Fibroblast of pulmonary artery (primary cell): Measurements from ENCODE around the gene KIF16B.

Experiments
- DNase-seq: peaks from one replicate; pipeline ENCODE4 v3.0.0-alpha.2; 2010; ENCODE audit warnings: low read depth
- H3K4me3 ChIP-seq: replicated peaks from 2 replicates; pipeline ENCODE4 v1.5.1; 2011; ENCODE audit warnings: low read depth, mild to moderate bottlenecking, control low read depth, low read length, moderate library complexity
- TF ChIP-seq, protein P1 (sequence below): IDR thresholded peaks from 2 replicates; pipeline ENCODE4 v1.5.1; 2011; ENCODE audit warnings: mild to moderate bottlenecking, control low read depth, low read length, inconsistent platforms; ENCODE audit errors: missing control alignments

KIF16B gene

DNA sequence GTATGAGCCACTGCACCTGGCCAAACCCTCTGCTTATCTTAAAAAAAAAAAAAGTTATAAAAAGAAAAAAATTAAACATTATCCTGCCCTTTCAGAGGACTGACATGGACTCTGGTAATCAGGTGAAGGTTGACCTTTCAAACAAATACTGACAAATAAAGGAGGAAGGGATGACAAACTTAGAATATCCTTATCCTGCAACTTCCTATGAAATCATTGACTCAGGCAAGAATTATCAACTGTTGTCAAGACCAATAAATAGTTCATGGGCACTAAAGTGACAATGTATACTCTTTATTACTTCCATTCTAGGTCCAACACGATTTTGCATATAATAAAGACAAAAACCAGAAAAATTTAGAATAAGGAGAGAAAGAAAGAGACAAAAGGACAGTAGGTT is 117.9 kb downstream of the KIF16B start:
- no peak overlapping the region for H3K4me3 ChIP-seq
- TF ChIP-seq, protein P1, sequence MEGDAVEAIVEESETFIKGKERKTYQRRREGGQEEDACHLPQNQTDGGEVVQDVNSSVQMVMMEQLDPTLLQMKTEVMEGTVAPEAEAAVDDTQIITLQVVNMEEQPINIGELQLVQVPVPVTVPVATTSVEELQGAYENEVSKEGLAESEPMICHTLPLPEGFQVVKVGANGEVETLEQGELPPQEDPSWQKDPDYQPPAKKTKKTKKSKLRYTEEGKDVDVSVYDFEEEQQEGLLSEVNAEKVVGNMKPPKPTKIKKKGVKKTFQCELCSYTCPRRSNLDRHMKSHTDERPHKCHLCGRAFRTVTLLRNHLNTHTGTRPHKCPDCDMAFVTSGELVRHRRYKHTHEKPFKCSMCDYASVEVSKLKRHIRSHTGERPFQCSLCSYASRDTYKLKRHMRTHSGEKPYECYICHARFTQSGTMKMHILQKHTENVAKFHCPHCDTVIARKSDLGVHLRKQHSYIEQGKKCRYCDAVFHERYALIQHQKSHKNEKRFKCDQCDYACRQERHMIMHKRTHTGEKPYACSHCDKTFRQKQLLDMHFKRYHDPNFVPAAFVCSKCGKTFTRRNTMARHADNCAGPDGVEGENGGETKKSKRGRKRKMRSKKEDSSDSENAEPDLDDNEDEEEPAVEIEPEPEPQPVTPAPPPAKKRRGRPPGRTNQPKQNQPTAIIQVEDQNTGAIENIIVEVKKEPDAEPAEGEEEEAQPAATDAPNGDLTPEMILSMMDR = no peak
- no peak for DNase-seq

- H3K4me3 ChIP-seq = no peak overlapping the region
- DNase-seq = no peak
- TF ChIP-seq, protein P1 = no peak
These were observed 121.3 kb downstream of the KIF16B start for GRCh38 chr20:16451982-16452381.

DNA sequence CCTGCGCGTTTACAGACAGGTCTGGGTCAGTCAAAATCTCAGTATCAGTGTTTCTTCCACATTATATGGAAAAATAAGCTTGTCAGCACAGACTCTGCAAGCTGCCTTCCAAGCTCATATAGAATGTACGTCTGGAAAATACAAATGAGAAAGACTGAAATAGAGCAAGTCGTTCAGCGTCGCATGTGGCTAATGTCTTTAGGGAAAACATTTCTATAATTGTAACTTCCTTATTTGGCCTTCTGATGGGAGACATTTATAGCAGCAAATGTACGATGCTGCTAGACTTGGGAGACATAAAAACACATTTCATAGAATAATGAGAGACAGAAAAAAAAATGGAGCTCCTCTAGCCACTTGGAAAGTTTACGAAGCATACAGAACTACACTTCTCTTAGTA is 122.2 kb downstream of the KIF16B start:
- no peak overlapping the region for H3K4me3 ChIP-seq
- TF ChIP-seq, protein P1 = no peak
- no peak for DNase-seq

GRCh38 chr20:16446991-16447390 is 126.3 kb downstream of the KIF16B start:
- DNase-seq = no peak
- TF ChIP-seq, protein P1 = no peak
- H3K4me3 ChIP-seq = no peak overlapping the region

DNA sequence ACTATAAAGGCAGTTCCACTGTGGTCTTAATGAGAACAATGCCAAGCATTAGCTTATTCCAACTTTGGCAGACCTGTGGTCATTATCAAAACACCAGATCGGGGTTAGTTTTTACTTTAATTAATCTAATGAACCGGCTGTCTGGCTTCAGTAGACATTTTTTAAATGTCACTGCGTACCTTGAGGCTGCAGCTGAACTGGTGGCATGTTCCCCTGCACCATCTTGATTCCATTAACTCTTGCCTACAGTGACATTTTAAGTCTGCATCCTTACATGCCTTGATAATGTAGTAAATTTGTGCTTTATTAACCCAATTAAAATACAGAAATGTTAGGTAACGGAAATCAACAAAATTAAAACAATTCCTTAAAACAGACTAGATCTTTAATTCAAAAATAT is 127.0 kb downstream of the KIF16B start:
- no peak for DNase-seq
- TF ChIP-seq, protein P1 = no peak

GRCh38 chr20:16445482-16445881 is 127.8 kb downstream of the KIF16B start:
- TF ChIP-seq, protein P1 = no peak
- DNase-seq = no peak
- no peak overlapping the region for H3K4me3 ChIP-seq

More for the DNA sequence above, 127.0 kb downstream of the KIF16B start:
- no peak overlapping the region for H3K4me3 ChIP-seq

DNA sequence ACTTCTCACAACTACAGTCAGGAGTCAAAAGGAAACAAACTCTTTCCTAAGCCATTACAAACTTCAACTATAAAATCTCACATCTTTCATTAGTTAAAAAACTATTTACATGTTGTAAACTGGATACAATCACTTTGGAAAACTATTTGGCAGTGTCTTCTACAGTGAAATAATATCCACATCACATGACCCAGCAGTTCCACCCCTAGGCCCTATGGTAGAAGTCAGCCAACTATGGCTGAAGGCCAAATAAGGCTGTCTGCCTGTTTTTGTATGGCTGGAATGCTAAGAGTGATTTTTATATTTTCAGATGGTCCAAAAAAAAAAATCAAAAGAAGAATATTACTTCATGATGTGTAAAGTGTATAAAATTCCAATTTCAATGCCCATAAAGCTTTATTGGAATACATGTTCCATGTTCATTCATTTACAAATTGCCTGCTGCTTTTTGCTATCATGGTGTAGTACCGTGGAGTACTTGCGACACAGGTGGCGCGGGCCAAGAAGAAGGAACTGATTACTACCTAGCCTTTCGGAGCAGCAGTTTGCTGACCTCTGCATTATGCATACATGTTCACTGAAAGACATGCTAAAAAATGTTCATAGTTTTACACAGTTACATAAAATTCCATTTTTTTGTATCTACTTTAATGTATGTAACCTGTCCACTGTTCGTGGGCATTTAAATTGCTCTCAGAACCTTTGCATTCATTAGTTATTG is 129.0 kb downstream of the KIF16B start:
- peak; percentile 20 for DNase-seq
- TF ChIP-seq, protein P1 = no peak
- H3K4me3 ChIP-seq = no peak overlapping the region
